ENCODE measurements around the gene SEMA3D.

The SEMA3D gene

GRCh38 chr7:85186521-85187241 lies at the start of gene SEMA3D:
SEMA3D (minus strand) TSS chr7:85187056; CDS start chr7:85121891, 65,165 bp downstream.
- H3K27ac ChIP-seq: no peak within 1 kb of the TSS
- ChIA-PET CTCF (interaction anchor here (0.6 to 2.1 kb wide), 10 partner anchors 9 to 652 kb away, joined by 3 to 7 read pairs (median 4); no protein-coding TSS in a partner anchor), POLR2A (ENCODE audit: low non-redundant PET) (no interaction called here)
- DNase-seq (ENCODE audit: low spot score): peak; percentile 55
- TF ChIP-seq CTCF (conservative IDR thresholded peaks at IDR 0.05; ENCODE audit: low read depth): peak; percentile 60

- H3K27ac ChIP-seq: no peak overlapping the region
- TF ChIP-seq CTCF (conservative IDR thresholded peaks at IDR 0.05; ENCODE audit: low read depth): no peak
- ChIA-PET POLR2A (ENCODE audit: low non-redundant PET) (no interaction called here), CTCF (no interaction called here)
- DNase-seq (ENCODE audit: low spot score): no peak
Measured at GRCh38 chr7:85234730-85235129, 47.9 kb upstream of the SEMA3D start.

GRCh38 chr7:85232068-85232467 lies 45.2 kb upstream of the SEMA3D start:
- ChIA-PET CTCF (no interaction called here), POLR2A (ENCODE audit: low non-redundant PET) (no interaction called here)
- no peak overlapping the region for H3K27ac ChIP-seq
- no peak for TF ChIP-seq CTCF (conservative IDR thresholded peaks at IDR 0.05; ENCODE audit: low read depth)
- no peak for DNase-seq (ENCODE audit: low spot score)

- TF ChIP-seq CTCF (conservative IDR thresholded peaks at IDR 0.05; ENCODE audit: low read depth): no peak
- CTCF ChIA-PET: interaction anchor here (0.9 kb wide), 1 partner anchor 44 kb away, joined by 3 read pairs; the partner anchor contains the start of gene SEMA3D
- DNase-seq (ENCODE audit: low spot score): no peak
- no peak overlapping the region for H3K27ac ChIP-seq
- POLR2A ChIA-PET (ENCODE audit: low non-redundant PET): no interaction called here
Measured at GRCh38 chr7:85230623-85231022, 43.8 kb upstream of the SEMA3D start.

- no peak for DNase-seq (ENCODE audit: low spot score)
- H3K27ac ChIP-seq: no peak overlapping the region
- no peak for TF ChIP-seq CTCF (conservative IDR thresholded peaks at IDR 0.05; ENCODE audit: low read depth)
- ChIA-PET CTCF (interaction anchor here (0.6 kb wide), 1 partner anchor 325 kb away, joined by 4 read pairs; no protein-coding TSS in a partner anchor), POLR2A (ENCODE audit: low non-redundant PET) (no interaction called here)
Measured at GRCh38 chr7:85229544-85229943, 42.7 kb upstream of the SEMA3D start.

GRCh38 chr7:85226361-85227085 lies 39.7 kb upstream of the SEMA3D start:
- ChIA-PET POLR2A (ENCODE audit: low non-redundant PET) (no interaction called here), CTCF (no interaction called here)
- TF ChIP-seq CTCF (conservative IDR thresholded peaks at IDR 0.05; ENCODE audit: low read depth): no peak
- DNase-seq (ENCODE audit: low spot score): no peak
- no peak overlapping the region for H3K27ac ChIP-seq

Measured in RWPE1 (cell line).